A549 (cell line): ENCODE measurements around the gene ACBD4. TPM values are rescaled to one million over a fixed set of nuclear protein-coding genes. Genes with fewer than 3 reads are reported as not detected.

ENCODE experiments used
- ATAC-seq, 2 experiments: fragments of 200-7000 bp in 1 of 2; fragments of >200 bp in 1 of 2; cut with Nextera tagmentation in 1 of 2; cut with Tn5 transposase in 1 of 2; 3 replicates each; pipeline versions ENCODE4 v1.8.0 to v1.9.1; 2018 to 2020; ENCODE audit warnings: mild to moderate bottlenecking in 1 of 2, moderate library complexity in 1 of 2
- CTCF ChIA-PET: fragments of 300-600 bp; sonication (Branson Sonifier 250); formaldehyde crosslinking; extraction: SDS; loops from one replicate; lab custom pipeline; 2021; ENCODE audit warnings: antibody characterized with exemption, inconsistent platforms; lab: Yijun Ruan, JAX
- POLR2A ChIA-PET: fragments of 350-600 bp; formaldehyde crosslinking; extraction: SDS; loops from one replicate; lab custom pipeline; 2021; ENCODE audit warnings: antibody characterized with exemption, inconsistent platforms; lab: Yijun Ruan, JAX
- DNase-seq, 2 experiments: peaks; one replicate each; pipeline versions ENCODE4 v3.0.0 to v3.0.0-alpha.2; 2011 to 2016; ENCODE audit warnings: low read depth in 1 of 2, low spot score in 1 of 2
- FAIRE-seq: peaks from 2 replicates; lab custom pipeline; 2011; peaks lifted over from hg19 to GRCh38; lab: Jason Lieb, UNC
- H3K27ac ChIP-seq, 2 experiments: fragments of >200 bp; sonication (Bioruptor Twin); formaldehyde crosslinking; 3 replicates each; pipeline ENCODE4 v1.5.1; 2016 to 2017
- H3K4me1 ChIP-seq: fragments of >200 bp; sonication (Bioruptor Twin); formaldehyde crosslinking; 3 replicates; pipeline ENCODE4 v1.6.1; 2016
- H3K4me2 ChIP-seq: fragments of >200 bp; sonication (Bioruptor Twin); formaldehyde crosslinking; 3 replicates; pipeline ENCODE4 v1.6.1; 2016
- H3K4me3 ChIP-seq: fragments of >200 bp; sonication (Bioruptor Twin); formaldehyde crosslinking; 3 replicates; pipeline ENCODE4 v1.5.1; 2016
- H3K9me3 ChIP-seq: fragments of >200 bp; sonication (Bioruptor Twin); formaldehyde crosslinking; 3 replicates; pipeline ENCODE4 v1.6.1; 2016
- BHLHE40 ChIP-seq: IDR thresholded peaks from 2 replicates; pipeline ENCODE4 v1.6.1; 2012; ENCODE audit warnings: low read depth, low read length, inconsistent platforms
- CBX2 ChIP-seq: fragments of 200-600 bp; sonication (generic); IDR thresholded peaks from 2 replicates; pipeline ENCODE4 v1.6.1; 2016; ENCODE audit warnings: low read depth, mild to moderate bottlenecking, borderline replicate concordance
- CEBPB ChIP-seq, 2 experiments: fragments of >200 bp in 1 of 2; sonication (Bioruptor Twin) in 1 of 2; formaldehyde crosslinking in 1 of 2; IDR thresholded peaks; 2 replicates each; pipeline ENCODE4 v1.6.1; 2012 to 2016
- CHD4 ChIP-seq: fragments of 200-600 bp; sonication (generic); IDR thresholded peaks from 2 replicates; pipeline ENCODE4 v1.6.1; 2016; ENCODE audit warnings: antibody characterized with exemption, mild to moderate bottlenecking, borderline replicate concordance
- E2F6 ChIP-seq: IDR thresholded peaks from 2 replicates; pipeline ENCODE4 v1.6.1; 2012; ENCODE audit warnings: low read depth, borderline replicate concordance
- FOSB ChIP-seq: fragments of 250-450 bp; sonication (Bioruptor Pico); IDR thresholded peaks from 2 replicates; pipeline ENCODE4 v1.5.0; 2020; ENCODE audit warnings: mild to moderate bottlenecking, moderate library complexity
- FOSL2 ChIP-seq, 2 experiments: fragments of 450-650 bp in 1 of 2; fragments of >200 bp in 1 of 2; sonication (Bioruptor Twin) in 1 of 2; formaldehyde crosslinking; IDR thresholded peaks; 2 replicates each; pipeline versions ENCODE4 v1.5.0 to v1.6.1; 2016 to 2020; ENCODE audit warnings: mild to moderate bottlenecking in 1 of 2, moderate library complexity in 1 of 2
- GATA3 ChIP-seq: IDR thresholded peaks from 2 replicates; pipeline ENCODE4 v1.6.1; 2012; ENCODE audit warnings: borderline replicate concordance
- JUN ChIP-seq, 2 experiments: fragments of >200 bp; sonication (Bioruptor Twin); formaldehyde crosslinking; IDR thresholded peaks; 2 replicates in 1 of 2; 3 replicates in 1 of 2; pipeline ENCODE4 v1.6.1; 2016 to 2017
- JUNB ChIP-seq: fragments of >200 bp; sonication (Bioruptor Twin); formaldehyde crosslinking; IDR thresholded peaks from 2 replicates; pipeline ENCODE4 v1.6.1; 2016
- MAX ChIP-seq: IDR thresholded peaks from 2 replicates; pipeline ENCODE4 v1.6.1; 2012
- MYC ChIP-seq: IDR thresholded peaks from 2 replicates; pipeline ENCODE4 v1.6.1; 2012; ENCODE audit warnings: mild to moderate bottlenecking, inconsistent platforms, low read length, improper control_type of control experiment, borderline replicate concordance
- NPAS2 ChIP-seq: fragments of 250-450 bp; sonication (Bioruptor Pico); IDR thresholded peaks from 2 replicates; pipeline ENCODE4 v1.8.0; 2022; ENCODE audit warnings: mild to moderate bottlenecking, moderate library complexity, borderline replicate concordance
- USF2 ChIP-seq: fragments of 450-650 bp; IDR thresholded peaks from 2 replicates; pipeline ENCODE4 v1.6.1; 2014; ENCODE audit warnings: antibody characterized with exemption
- ZC3H11A ChIP-seq: fragments of 450-650 bp; IDR thresholded peaks from 2 replicates; pipeline ENCODE4 v1.6.1; 2014; ENCODE audit warnings: antibody characterized with exemption, mild to moderate bottlenecking
- ZFP36 ChIP-seq: fragments of 450-650 bp; IDR thresholded peaks from 2 replicates; pipeline ENCODE4 v1.6.1; 2014; ENCODE audit warnings: borderline replicate concordance; ENCODE audit not compliant: partially characterized antibody
- ZNF302 ChIP-seq: fragments of 250-450 bp; sonication (Bioruptor Pico); IDR thresholded peaks from 2 replicates; pipeline ENCODE4 v1.9.0; 2021; ENCODE audit warnings: inconsistent platforms, mild to moderate bottlenecking, moderate library complexity
- WGBS: methylation state at CpG from one replicate; pipeline ENCODE4 v1.1.6; 2017; ENCODE audit errors: missing lambda C conversion rate; 5-methylcytosine and 5-hydroxymethylcytosine counted together
- polyA plus RNA-seq, 4 experiments: library from polyadenylated mRNA; depleted of rRNA in 3 of 4; stranded (reverse); fragments of >200 nt; fragmentation: RNase III in 1 of 4; extraction: RNeasy Plus Mini Kit Qiagen cat#74134 plus additional on column Dnase treatment in 1 of 4; gene quantifications; 2 replicates in 3 of 4; 3 replicates in 1 of 4; pipeline ENCODE4 v1.2.3, GENCODE V29; 2011 to 2017

The ACBD4 gene
- polyA plus RNA-seq, 2 of the 4 experiments (the other 2 are of a cell fraction) = 11.4 to 13.7 TPM

- no peak for TF ChIP-seq E2F6
- no peak for TF ChIP-seq CHD4
Observed at GRCh38 chr17:45129426-45129939, 6.0 kb upstream of the ACBD4 start (continued).

- DNase-seq = peak in 1 of 2 experiments; percentile 67
- peak; percentile 61 for FAIRE-seq
- H3K4me2 ChIP-seq = peak overlapping the region; percentile 90
- TF ChIP-seq ZFP36 = no peak
- TF ChIP-seq GATA3 = peak; percentile 51; the same call in 1 of the 2 replicates
- TF ChIP-seq MAX = peak; percentile 35; the same call in 1 of the 2 replicates
- no peak for TF ChIP-seq ZC3H11A
- no peak for TF ChIP-seq NPAS2 (CRISPR knock-in tag)
- no peak for TF ChIP-seq FOSL2 (IDR thresholded peaks at IDR 0.05)
- peak; percentile 29; the same call in 1 of the 2 replicates for TF ChIP-seq FOSL2 (CRISPR knock-in tag; IDR thresholded peaks at IDR 0.05)
- no peak for TF ChIP-seq FOSB
- 0 out of 2 replicates have a peak, but pooled peaks have one; percentile 21 for TF ChIP-seq ZNF302 (CRISPR knock-in tag)
- TF ChIP-seq JUN (IDR thresholded peaks at IDR 0.05) = 0 out of 5 replicates have a peak, but pooled peaks of 1 of the 2 experiments have one; percentile 19
- TF ChIP-seq BHLHE40 = peak; percentile 60; the same call in 1 of the 2 replicates
- 0 out of 2 replicates have a peak, but pooled peaks have one; percentile 38 for TF ChIP-seq MYC
- TF ChIP-seq USF2 = 0 out of 2 replicates have a peak, but pooled peaks have one; percentile 22
- no peak for TF ChIP-seq CBX2
- TF ChIP-seq CEBPB (IDR thresholded peaks at IDR 0.05) = no peak
- TF ChIP-seq, all 56 proteins: peak for 8
- CTCF ChIA-PET = interaction anchor here (0.9 to 20.1 kb wide), 11 partner anchors 9 to 358 kb away, joined by 3 to 742 read pairs (median 8); partner anchors contain the start of genes HEXIM1 and HEXIM2
- POLR2A ChIA-PET = interaction anchor here (0.6 to 1.0 kb wide), 2 partner anchors 18 kb away, joined by 3 to 4 read pairs; partner anchors contain the start of gene HEXIM1
- Histone ChIP-seq H3K27ac (peak overlapping the region; percentile 95 to 99), H3K4me3 (peak overlapping the region; percentile 98), H3K4me1 (peaks cover 59% of the 10 kb centered on the region), H3K9me3 (no peaks in the 10 kb centered on the region)
- WGBS = 31% methylated on average over 13 of the region's 13 CpGs
- peak; percentile 1 to 2; a peak in 4 of 6 replicates for ATAC-seq
Observed at GRCh38 chr17:45129940-45130680, 5.4 kb upstream of the ACBD4 start.

GRCh38 chr17:45130681-45131615 lies 4.5 kb upstream of the ACBD4 start:
- ChIA-PET CTCF (interaction anchor here (0.5 to 20.1 kb wide), 24 partner anchors 6 to 359 kb away, joined by 3 to 742 read pairs (median 5); partner anchors contain the start of genes HEXIM1 and HEXIM2), POLR2A (interaction anchor here (0.6 to 1.0 kb wide), 2 partner anchors 17 to 19 kb away, joined by 3 to 4 read pairs; partner anchors contain the start of gene HEXIM1)
- peak overlapping the region; percentile 95 to 99 for H3K27ac ChIP-seq
- WGBS = 65% methylated on average over 17 of the region's 17 CpGs
- peaks cover 55% of the 10 kb centered on the region for H3K4me1 ChIP-seq
- FAIRE-seq (no peak), DNase-seq (no peak), ATAC-seq (no peak)
- H3K4me2 ChIP-seq = peak overlapping the region; percentile 90
- no peak for TF ChIP-seq JUNB
- no peak for TF ChIP-seq FOSL2 (IDR thresholded peaks at IDR 0.05)
- 0 out of 2 replicates have a peak, but pooled peaks have one; percentile 4 for TF ChIP-seq FOSL2 (CRISPR knock-in tag; IDR thresholded peaks at IDR 0.05)
- TF ChIP-seq ZFP36 = peak; percentile 34
- H3K4me3 ChIP-seq = peak overlapping the region; percentile 98
- no peaks in the 10 kb centered on the region for H3K9me3 ChIP-seq
